Stimulated activated CD8-positive, alpha-beta memory T cell treated with anti-CD3 and anti-CD28 coated beads, Interleukin-15, amount 100 ng/mL, for 48 hours (primary cell): Measurements from ENCODE around the gene FAM120A.

Experiments
- DNase-seq, 2 donors: peaks; one replicate each; pipeline ENCODE4 v3.0.0-alpha.2; 2020; ENCODE audit warnings: low read depth in 2 of 2

Gene FAM120A

DNA sequence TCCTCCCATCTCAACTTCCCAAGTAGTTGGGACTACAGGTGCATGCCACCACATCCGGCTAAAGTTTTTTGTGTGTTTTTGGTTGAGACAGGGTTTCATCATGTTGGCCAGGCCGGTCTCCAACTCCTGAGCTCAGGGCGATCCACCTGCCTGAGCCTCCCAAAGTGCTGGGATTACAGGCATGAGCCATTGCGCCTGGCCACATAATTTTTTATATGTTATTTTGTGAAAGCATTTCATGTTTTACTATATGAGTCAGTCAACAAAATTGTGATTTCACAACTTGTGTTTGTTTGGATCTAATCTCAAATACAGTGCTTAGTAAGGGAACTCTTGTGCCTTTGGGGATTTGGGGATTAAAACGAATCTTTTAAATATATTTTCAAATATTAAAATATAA lies 21.9 kb downstream of the FAM120A start:
- DNase-seq: no peak

DNA sequence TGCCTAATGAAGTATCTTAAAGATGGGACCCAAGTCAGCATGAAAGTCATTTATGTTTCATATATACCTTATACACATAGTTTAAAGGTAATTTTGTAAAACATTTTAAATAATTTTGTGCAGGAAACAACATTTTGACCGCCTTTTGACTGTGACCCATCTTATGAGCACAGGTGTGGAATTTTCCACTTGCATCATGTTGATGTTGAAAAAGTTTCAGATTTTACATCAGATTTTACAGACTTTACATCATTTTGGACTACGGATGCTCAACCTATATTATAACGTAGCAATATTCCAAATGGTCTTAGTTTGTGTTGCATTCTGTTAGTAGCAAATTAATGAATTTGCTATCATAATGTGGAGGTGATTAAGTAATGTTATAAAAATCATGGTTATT lies 23.6 kb downstream of the FAM120A start:
- DNase-seq: no peak

DNA sequence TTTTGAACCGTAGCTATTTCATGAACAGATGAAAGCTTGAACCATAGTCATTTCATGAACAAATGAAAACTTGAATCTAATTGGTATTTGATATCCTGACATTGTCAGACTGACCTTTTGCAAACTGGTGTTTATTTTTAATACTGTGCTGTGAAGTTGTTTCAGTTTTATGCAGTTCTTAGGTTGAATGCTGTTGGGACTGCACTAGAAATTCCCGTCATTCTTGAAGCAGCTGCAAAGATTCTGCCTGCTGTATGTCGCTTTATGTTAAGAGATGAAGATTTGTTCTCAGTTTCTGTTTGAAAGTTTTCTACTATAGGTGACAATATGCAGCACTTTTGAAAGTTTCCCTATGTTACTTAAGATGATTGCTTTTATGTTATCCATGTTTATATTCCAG lies 24.4 kb downstream of the FAM120A start:
- DNase-seq: no peak

DNA sequence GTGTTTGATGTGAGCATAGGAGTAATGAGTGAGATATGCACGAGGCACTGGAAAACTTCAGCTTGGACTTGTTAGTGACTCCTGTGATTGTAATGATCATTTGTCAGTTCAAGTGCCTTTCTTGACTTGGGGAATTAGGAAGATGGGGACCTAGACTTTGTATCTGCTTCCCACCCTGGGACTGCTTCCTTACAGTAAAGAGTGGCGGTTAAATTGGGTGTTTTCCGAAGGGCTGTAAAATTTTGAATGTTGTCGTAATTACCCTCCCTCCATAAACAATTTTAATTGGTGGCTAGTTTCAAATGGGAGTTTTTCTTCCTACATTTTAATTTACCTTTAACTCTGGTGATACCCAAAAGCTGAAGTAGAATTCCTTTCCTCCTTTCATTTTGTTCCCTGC lies 25.4 kb downstream of the FAM120A start:
- DNase-seq: no peak

DNA sequence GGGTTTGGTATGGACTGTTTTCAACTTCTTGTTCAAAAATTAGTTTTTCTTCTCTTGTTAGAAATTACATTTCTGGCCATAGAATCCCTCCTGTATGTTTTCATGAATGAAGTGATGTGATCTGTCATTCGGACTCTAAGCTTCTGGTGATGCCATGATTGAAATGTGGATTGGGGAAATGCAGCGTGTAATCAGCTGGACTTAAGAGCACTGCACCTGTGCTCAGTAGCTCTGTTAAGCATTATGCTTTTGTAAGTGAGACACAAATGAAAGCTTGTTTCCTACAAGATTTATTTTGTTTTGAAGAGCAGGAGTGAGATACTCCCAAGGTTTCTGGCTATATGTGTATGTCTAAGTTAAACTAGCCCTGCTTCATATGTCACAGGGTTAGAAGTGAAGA lies 25.9 kb downstream of the FAM120A start:
- no peak for DNase-seq

DNA sequence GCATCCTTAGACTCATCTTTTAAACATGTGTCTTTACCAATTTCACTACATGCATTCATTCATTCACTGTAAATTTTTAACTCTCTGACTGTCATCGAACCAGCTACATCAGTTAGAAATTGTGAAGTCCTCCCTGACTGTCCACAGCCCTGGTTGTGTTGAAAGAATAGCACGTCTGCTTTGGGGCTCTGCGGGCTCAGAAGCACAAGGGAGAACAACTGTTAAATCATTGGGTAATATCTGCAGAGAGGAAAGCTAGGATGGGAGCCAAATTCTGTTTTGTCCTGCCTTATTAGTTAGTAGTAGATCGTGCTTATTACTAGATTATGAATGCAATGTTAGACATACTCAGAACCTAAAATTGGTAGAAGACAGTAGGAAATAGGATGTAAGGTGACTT lies 28.2 kb downstream of the FAM120A start:
- DNase-seq: no peak

DNA sequence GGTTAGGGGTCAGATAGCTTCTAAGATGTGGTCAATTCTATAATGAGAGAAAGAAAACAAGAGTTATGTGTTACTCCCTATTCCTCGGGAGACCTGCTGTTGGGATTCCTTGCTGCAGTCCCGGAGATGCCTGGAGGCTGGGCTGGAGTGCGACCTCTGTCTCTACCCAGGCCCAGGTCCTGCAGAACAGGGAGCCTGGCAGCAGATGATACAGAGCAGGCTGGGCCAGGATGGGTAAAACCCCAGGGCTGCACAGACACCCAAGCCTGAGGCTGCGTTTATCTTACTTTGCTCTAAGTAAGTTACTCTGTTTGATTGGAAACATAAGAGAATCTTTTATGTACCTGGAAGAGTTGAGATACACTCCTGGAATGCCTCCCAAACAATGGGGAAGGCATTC lies 28.8 kb downstream of the FAM120A start:
- no peak for DNase-seq

DNA sequence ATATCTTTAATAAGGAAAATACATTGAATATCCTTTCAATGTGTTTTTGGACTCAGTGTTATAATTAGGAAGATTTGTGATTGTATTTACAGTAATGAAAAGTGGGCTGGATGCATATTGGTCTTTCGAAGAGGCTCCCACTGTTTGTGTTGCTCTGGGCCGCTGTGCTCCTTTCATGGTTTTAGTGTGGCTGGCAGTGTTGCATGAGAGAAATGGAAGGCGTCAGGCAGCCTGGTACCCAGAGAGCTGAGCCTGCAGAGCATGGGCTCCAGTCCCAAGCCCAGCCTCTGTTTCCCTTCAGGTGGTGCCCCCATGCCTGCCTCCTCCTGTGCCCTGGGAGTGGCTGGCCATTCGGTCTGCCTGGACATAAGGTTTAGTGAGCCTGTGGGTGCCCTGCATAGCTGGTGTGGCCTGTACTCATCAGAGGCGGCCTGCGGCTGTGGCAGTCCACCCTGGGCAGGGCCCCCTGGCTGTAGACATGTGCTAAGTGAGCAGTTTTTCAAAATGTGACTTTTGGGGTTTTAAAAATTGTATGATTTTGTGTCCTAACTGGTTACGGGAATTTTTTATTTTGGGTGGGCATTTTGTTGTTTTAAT lies 29.3 kb downstream of the FAM120A start:
- DNase-seq: no peak

DNA sequence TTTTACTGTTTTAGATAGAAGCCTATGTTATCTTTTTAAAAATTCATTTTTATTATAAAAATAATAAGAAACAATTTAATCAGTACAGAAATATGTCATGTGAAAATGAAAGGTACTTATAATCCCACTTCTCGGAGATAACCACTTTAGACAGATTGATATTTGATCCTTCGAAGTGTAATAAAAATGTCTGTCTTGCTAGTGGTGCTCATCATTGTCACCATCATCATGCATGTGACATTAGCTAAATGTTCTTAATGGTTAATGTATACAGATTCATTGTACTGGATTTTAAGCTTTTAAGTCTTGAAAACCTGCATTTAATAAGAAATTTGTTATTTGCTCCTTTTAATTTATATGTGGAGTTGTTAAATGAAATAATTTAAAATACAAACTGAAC lies 32.0 kb downstream of the FAM120A start:
- DNase-seq: no peak

DNA sequence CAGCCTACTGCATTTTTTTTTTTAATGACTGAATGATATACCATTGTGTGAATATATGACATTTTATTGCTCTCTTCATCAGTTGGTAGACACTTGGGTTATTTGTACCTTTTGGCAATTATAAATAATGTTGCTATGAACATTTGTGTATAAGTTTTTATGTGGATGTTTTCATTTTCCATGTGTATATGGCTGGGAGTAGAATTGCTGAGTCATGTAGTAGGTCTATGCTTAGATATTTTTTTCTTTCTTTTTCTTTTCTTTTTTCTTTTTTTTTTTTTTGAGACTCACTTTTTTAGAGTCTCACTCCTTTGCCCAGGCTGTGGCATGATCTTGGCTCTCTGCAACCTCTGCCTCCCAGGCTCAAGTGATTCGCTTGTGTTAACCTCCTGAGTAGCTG lies 34.8 kb downstream of the FAM120A start:
- DNase-seq: no peak

DNA sequence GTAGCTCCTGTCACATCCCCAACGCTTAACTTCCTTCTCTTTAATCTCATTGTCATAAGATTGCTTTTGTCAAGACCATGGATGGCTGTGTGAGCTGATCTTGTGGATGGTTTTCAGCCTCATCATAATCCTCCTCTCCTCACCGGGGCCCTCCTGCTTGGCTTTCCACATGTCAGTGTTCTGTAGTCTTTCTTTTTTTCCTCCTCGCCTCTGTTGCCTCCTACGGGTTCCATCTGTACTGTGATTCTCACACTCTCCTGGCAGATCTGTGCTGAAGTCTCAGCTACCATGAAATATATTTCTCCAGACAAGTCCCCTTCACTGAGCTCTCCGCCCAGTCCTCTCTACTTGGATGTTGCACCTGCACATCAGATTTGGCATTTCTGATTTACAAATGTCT lies 36.8 kb downstream of the FAM120A start:
- no peak for DNase-seq

DNA sequence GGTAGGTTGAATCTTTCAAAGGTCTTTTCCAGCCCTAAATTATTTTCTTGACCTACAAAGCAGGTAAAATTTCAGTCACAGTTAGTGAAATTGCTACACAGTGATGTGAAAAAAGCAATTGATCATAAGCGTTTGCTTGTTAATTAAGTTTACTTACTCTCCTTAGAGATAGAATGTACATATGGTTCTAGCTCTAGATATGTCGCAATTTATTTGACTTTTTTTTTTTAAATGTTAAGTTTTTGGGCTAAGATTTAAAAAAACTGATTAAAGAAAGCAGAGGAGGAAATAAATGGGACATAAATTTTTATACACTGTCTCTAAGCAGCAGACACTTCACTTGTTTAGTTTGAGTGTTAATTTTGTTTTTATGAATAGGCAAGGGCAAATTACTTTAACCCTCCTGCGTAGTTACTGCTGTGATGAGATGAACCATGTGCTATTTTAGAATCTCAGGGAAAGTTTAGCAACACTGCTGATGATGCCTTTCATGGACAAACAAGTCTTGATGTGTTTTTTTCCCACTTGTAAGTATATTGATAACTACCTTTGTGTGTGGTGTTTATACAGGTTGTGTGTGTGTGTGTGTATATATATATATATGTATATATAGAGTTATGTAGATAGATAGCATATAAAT lies 40.2 kb downstream of the FAM120A start:
- no peak for DNase-seq

DNA sequence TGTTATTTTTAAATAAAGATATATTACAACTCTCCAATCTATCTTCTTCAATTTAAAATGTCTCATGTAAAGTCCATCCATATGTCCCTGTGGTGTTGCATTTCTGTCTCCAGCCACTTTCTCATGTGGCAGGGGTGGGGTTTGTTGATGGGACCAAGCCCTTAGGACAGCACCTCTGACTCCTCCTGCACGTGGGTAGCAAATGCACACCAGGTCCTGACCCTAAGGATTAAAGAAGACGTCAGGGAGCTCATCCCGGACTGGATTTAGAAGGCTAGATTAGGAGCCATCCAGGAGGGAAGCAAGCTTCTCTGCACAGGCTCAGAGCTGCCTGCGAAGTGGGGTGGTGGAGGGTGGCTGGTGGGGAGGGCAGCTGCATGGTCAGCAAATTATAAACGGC lies 40.8 kb downstream of the FAM120A start:
- no peak for DNase-seq

DNA sequence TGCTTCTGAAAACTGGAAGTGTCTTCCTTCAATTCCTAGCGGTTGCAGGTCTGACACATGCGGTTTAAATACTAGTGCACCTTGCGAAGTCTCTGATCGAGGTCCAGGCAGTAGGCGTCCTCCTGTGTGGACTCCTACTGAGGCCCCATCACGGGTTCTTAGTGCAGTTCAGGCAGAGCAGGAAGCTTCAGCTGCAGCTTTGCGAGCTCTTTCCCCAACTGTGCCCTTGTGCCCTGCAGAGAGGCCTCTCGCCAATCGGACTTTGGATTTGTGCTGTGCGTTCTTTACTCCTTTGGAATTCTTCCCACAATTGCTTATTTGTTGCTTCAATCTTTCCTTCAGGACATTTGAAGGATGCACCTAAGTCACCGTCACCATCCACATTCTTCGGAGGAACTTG lies 42.5 kb downstream of the FAM120A start:
- DNase-seq: no peak

DNA sequence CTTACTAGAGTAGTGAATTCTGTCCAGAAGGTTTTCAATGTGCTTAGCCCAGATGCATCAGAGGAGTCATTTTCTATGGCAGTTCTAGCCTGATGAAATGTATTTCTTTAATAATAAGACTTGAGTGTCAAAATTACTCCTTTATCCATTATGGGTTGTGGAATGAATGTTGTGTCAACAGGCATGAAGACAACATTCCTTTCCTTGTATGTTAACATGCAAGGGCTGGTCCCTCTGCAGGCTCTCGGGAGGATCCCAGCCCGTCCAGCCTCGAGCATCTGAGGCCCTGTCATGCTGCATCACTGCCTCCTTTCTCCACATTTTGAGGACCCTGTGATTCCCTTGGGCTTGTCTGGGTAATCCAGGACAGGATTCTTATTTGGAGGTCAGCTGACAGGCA lies 44.8 kb downstream of the FAM120A start:
- no peak for DNase-seq

DNA sequence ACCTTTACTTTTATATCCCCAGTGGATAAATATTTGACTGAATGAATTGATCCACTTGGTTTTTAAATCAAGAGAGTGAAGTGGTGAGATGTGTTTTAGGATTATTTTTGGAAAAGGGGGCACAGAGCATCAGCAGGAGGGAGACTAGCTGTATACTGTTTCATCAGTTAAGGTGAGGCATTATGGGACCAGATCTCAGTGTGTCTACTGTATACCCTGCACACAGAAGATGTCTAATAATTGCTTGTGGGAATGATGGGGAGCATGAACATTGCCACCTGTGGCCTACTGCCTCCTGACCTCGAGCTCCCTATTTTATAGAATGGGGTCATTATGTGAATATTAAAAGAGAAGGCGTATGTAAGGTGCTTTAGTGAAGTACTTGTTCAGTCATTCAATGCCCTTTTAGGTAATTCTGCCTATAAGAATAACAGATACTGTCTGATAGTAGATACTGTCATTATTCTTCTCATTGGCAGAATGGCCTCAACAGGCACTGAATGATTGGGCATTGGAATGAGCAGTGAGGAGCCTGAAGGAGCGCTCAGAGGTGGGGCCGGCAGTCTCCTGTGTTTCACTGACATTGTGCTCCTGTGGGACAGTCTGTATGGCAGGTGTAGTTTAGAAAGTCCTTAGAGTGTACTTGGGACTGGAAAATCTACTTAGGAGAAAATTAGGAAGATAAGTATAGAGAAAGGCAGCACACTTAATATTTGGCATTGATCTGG lies 49.2 kb downstream of the FAM120A start:
- no peak for DNase-seq

DNA sequence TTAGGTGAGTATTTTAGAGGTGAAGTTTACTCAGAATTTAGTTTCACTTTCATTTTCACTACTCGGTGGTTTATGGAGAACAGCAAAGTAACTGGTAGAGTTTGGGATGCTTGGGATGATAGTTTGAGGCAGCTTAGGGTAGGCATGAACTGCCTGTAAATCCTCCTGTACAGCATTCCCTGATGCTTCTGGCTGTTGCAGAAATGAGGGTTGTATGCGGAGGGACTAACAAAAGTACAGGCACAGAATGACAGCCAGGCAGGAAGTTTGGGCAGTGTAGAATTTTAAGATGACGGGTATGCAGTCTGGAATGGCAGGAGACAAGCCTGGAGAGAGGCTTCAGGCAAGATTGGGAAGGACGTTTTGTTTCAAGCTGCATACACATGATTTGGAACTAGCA lies 49.9 kb downstream of the FAM120A start:
- no peak for DNase-seq

DNA sequence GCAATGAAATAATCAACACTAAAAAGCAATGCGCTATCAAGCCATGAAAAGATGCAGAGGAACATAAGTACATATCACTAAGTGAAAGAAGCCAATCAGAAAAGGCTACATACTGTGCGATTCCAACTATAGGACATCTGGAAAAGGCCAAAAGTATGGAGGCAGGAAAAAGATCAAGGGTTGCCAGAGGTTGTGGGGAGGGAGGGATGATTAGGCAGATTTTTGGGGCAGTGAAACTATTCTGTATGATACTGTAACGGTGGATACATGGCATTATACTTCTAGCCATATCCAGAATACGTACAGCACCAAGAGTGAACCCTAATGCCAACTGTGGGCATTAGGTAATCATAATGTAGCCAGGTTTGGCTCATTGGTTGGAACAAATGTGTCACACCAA lies 51.9 kb downstream of the FAM120A start:
- no peak for DNase-seq

DNA sequence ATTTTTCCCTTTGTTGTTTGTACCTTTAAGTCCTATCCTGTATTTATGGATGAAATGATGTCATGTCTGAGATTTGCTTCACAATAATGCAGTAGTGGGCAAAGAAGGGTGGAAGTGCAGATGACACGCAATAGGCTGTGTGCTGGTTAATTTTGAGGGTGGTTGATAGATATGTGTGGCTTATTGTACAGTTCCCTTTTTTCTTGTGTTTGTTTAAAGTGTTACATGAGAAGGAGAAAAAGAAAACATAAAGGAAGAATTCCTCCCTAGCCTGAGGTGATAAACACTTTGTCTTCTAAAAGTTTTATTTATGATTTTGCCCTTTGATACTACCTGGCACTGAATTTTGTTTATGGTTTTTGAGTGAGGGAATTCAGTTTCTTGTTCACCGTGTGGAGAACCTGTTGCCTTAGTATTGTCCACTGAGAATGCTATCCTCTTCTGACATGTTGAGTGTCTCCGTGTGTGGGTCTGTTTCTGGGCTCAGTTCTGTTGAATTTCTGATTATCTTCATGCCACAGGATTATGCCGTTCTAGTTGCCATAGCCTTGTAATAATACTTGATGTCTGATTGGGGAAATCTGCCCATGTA lies 54.2 kb downstream of the FAM120A start:
- DNase-seq: no peak

DNA sequence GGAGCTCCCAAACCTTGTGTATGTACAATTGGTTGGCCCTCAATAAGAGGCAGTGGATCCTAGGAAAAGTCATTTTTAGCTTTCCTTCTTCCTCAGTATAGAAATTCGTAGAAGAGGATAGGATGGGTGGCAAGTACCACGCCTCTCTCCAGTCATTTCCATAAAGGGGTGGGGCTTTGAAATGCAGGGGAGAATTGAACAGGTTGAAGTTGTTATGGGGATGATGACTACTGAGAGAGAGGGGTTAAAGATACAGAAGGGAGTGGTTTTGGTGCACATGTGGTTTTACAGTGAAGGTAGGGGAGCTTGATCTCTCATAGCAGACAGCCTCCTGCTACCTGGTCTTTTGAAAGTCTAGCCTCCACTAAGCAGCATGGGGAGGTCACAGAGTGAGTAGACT lies 56.3 kb downstream of the FAM120A start:
- DNase-seq: no peak

DNA sequence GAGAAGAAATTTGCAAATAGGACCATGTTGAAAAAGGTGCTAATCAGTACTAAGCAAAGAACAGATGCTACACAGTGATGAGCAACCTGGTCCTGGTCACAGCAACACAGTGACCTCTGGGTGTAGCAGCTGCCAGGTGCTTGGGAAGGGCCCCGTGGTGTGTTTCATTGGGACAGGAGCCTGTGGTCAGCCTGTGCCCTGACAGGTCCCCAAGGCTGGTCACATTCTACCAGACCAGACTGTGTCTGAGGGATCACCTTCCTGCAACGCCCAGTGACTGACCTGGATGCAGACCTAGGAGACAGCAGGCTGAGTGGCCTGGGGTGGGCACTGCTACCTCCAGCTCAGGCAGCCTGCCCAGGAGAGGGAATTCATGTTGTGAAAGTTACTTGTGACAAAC lies 56.7 kb downstream of the FAM120A start:
- no peak for DNase-seq

DNA sequence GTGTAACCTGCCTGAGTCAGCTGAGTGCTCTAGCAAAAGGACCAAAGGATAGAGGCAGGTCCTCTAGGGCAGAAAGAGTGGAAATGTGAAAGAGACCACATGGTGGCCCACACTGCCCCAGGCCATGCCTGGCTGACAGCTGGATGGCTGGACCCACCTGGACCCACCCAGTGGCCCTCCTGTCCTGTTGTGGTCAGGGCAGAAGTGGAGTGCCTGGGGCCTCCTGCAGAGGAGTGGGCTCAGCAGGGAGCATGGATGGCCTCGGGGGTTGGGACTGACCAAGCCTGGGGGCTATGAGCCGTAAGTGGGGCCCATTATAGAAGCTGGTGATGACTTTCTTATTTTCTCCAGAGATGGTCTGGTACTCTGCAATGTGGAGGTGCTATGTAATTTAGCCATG lies 57.6 kb downstream of the FAM120A start:
- DNase-seq: no peak

DNA sequence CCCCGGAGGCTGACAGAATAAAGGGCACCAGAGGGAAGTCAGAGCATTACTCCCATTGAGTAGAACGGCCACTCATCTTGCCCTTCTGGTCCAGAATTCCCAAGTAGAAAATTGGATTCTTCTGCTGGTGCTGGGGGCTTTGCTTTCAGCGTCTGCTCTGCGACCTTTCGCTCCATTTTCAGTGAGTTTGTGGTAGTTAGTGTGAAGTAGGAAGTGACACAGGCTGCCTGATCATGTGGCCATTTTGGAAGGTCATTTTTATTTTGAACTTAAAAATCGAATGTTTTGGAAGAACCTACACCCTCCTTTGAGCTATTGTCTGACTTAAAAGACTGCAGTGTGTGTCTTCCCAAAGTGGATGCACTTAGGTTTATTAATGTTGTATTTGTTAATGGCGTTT lies 58.6 kb downstream of the FAM120A start:
- DNase-seq: no peak
